ENCODE measurements around the gene LENEP.

LENEP gene, protein sequence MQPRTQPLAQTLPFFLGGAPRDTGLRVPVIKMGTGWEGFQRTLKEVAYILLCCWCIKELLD
- total RNA-seq = 0.56 to 0.60 reads per million in 2 experiments

DNA sequence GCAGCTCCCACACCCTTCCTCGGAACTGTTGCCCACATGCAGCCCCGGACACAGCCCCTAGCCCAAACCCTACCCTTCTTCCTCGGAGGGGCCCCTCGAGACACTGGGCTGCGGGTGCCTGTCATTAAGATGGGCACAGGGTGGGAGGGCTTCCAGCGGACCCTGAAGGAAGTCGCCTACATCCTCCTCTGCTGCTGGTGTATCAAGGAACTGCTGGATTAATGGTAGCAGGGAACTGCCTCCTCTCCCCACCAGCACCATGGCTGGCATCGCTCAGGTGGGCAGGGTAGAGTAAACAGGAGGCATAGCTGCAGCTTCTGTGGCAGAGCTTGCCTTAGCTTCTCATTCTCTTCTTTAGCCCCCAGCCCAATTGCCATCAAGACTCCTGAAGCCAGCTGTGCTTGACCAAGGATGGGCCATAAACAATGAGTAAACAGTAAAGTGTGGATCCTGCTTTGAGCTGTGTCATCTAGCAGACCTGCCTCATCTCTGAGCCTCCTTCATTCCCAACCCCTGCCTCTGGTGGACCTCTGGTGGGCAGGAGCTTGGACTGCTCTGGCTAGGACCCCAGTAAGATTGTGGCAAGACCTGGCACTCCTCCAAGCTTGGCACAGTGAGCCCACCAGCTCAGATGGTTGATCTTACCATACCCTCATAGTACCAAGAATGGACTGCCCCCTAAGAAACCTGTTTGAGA lies at the start of gene LENEP:
Gene LENEP, plus strand, starts transcription at position 15 of the 697 bp plus-strand sequence. Its CDS starts 22 bp downstream, at position 37.
- no peak for DNase-seq (ENCODE audit: low read depth)

DNA sequence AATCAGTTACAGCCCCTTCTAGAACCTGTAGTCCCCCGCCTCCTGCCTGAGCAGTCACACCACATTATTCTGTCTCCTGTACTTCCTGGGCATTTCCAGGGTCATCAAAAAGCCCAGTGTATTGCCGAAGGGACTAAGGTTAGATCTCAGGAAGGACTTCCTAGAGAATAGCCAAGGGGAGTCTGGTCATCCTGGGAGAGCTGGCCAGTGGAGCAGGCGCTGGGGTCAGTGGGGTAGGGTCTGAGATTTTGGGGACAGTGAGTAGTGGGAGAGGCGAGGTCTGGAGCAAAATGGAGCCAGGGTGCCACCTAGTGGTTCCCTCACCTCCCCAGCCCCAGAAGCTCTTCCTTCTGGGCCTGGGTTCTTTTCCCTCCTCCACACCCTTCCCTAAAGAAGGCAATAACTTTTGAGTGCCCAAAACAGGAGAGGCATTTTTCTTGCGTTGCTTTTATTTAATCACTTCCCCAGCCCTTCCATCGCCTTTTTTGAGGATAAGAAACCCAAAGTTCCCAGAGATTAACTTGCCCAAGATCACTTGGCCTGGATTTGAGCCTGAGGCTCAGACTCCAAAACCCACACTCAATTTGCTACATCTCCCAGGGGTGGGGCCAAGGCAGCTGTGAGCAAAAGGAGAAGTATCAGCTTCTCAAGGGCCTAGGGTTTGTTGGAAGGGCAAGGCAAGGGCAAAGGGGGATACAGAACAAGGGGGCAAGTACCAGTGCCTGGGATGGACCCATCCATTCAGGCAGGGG lies 49.6 kb upstream of the LENEP start:
- DNase-seq (ENCODE audit: low read depth) = no peak

DNA sequence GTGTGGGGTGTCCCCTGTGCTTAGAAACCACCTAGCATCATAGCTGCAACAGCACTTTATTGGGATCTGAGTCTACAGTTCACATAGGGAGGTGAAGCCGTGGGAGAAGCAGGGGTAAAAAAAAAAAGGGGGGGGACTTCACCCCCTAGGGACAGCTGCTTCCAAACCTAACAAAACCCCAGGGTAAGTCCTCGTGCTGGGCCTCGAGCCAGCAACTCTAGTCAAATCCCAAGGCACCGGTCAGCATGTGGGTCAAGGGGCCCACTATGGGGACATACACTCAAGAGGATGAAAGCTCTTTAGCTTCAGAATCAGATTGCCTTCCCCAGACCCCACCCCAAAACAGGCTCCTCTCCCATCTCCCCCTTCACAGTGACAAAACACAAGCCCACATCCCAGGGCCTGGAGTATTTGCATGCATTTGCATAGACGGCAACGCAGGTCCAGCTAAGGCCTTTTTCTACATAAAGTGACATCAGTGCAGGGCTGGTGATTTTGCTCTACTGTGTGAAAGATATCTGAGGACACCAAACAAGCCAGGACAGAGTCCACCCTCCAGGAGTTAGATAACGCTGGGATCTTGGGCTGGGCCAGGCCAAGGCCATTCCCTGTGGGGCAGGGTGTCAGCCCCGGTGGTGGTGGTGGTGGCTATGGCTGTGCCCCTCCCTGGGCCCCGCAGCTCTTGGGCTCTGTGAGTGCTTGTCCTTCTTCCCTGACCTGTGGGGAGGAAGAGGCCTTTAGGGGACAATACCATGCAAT lies 48.8 kb upstream of the LENEP start:
- DNase-seq (ENCODE audit: low read depth) = no peak

DNA sequence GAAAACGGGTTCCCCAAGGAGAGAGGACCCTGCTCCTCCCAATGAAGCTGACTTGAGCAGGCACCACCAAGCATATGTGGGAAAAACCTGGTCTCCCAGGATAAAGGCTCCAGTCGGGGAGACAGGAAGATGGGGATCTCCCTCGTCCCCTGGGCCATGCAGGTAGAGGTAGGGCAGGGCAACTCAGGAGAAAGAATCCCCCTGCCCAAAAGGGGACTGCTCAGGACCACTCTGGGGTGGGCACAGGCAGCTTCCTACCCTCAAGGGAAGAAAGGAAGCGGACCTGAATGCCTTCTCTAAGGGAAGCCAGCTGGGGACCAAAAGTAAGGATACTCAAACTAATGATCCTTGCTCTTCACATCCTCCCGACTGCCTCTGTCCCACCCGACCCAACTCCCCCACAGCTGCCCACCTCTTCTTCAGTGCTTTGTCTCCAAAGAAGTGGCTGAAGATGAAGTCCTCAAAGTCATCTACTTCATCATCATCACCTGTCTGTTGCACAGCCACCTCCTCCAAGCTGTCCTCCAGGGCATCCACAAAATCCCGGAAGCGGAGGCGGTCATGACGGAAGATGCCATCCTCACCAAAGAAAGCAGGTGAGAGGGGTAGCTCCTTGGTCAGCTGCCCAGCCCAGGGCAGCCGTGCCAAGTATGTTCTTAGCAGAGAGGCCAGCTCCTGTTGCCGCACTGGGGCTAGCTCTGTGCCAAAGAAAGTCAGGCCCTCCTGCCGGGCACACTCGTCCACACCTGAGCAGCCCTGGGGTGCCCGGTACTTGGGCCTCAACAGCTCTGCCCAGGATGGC lies 48.0 kb upstream of the LENEP start:
- no peak for DNase-seq (ENCODE audit: low read depth)

DNA sequence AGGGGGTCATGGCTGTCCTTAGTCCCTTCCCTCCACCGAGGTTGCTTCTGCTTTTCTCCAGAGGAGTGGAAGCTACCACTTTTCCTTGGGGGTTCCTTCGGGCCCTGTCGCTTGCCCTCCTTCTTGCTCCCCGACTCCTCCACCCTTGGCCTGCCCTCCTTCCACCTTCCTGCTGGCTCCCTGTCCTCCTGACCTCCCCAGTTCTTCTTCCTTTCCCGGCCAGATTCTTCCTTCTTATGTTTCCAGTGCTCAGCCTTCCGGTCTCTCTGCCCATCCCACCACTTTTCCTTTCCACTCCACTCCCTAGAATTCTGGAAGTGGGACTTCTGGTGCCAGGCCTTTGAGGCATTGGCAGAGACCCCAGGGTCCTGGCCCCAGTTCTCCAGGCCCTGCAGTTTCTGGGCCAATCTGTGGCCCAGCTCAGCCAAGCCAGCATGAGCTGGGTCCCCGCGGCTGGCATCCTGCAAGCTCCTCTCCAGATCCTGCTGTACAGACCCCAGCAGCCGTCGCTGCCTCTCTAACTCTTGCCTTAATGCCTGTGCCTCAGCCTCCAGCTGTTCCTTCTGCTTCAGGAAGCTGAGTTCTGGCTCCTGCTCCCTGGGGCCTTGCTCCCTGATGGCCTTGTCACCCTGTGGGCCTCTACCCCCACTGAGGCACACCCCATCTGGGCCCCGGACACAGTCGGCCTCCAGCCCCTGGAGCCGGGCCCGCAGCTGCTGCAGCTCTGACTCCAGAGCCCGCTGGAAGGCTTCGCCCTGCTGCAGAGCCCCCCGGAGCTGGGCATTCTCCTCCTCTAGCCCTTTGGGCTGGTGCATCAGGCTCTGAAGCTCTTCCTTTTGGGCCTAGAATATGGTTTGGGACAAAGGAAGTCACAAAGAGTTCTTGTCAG lies 47.2 kb upstream of the LENEP start:
- DNase-seq (ENCODE audit: low read depth) = no peak

DNA sequence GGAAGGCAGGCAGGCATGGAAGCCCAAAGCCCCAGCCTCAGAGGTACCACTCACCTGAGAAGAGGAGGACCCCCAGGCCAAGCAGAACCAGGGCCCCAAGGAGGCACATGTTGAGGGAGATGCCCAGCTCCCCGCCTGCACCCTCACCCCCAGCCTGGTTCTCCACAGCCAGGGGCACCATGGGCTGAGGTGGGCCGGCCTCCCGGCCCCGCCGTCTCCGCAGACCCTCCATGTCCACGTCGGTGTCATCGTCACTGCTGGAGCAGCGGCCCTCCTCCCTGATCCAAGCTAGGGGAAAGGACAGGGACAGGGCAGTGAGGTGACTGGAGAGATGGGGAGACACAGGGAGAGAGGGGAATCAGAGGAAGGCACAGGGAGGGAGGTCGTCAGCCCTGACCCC lies 45.3 kb upstream of the LENEP start:
- no peak for DNase-seq (ENCODE audit: low read depth)

DNA sequence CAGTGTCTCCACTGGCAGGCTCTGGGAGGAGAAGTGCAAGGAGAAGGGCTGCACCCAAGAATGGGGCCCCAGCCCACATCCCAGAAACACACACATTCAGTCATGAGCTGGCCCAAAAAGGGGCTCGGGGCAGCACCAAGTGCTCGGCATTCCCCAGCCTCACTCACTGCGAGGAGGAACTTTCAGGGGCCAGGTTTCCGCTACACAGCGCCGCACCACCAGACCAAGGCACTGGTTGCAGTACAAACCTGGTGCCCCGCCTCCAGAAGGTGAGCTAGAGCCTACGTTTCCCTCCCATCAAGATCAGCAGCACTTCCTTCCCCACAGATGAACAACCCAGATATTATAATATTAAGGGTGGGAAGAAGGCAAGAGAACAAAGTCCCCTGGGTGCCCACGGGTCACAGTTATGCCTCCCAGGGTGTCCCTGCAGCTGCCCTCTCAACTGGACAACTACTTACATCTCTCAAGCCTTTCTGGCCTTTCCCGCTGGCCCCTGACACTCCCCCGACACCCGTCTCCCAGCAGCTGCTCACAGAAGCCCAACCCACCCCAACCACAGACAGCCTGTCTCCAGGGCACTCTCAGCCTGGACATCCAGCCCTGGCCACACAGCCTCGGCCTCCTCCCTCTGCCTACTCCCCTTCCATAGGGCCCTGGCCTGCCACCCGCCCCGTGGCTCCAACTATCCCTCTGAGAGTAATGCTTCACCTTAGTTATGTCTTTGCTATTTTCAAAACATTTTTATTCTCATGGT lies 41.3 kb upstream of the LENEP start:
- peak; percentile 65 for DNase-seq (ENCODE audit: low read depth)

DNA sequence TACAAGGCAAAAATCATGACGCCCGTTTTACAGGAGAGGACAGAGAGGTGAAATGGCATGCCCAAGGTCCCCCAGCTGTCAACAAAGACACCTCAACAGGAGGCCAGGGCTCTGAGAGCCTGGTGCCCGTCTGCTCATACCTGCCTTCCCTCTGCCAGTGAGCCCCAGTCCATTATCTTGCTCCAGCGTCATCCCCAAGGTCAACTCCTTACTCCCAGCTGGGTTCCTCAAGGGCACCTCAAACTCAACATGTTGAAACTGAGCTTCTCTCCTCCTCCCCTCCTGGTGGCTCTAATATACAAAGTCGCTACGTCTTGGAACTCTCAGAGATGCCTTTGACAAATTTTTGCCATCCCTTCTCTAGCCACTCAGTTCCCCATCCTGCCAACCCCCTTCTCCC lies 40.7 kb upstream of the LENEP start:
- no peak for DNase-seq (ENCODE audit: low read depth)

DNA sequence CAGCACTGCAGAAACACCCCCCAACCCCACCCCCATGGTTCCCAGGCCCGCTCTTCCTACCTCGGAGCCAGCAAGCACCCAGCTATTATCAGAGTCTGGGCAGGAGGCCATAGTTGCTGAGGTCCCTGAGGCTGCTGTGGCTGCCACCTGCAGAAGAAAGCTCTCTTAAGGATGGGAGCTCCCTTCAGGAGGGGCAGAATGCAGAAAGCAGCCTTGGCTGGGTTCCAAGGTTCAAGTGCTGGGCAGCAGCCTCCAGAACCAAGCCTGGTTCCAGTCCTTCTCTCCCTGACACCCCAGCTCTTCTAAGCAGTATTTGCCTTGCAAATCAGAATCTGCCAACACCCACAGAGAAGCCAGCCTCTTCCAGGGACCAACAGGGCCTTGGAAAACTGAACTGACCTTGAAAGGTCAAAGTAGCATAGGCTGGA lies 39.8 kb upstream of the LENEP start:
- DNase-seq (ENCODE audit: low read depth) = no peak

DNA sequence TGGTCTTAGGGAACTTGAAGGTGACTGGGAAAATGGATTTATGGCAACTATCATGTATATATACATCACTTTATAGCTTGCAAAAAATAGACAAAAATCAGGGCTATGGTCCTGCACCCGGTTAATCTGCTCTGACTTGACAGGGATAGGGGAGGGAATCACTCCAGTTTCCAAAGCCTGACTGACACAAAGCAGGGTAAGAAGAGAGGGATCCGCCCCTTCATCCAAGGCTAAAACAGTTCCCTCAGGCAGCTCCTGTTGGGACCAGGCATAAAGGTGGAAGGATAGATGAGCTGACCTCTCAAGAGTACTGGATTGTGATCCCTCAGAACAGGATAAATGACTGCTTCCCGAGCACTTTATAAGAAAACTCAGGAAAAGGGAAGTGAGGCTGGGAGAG lies 38.8 kb upstream of the LENEP start:
- no peak for DNase-seq (ENCODE audit: low read depth)

DNA sequence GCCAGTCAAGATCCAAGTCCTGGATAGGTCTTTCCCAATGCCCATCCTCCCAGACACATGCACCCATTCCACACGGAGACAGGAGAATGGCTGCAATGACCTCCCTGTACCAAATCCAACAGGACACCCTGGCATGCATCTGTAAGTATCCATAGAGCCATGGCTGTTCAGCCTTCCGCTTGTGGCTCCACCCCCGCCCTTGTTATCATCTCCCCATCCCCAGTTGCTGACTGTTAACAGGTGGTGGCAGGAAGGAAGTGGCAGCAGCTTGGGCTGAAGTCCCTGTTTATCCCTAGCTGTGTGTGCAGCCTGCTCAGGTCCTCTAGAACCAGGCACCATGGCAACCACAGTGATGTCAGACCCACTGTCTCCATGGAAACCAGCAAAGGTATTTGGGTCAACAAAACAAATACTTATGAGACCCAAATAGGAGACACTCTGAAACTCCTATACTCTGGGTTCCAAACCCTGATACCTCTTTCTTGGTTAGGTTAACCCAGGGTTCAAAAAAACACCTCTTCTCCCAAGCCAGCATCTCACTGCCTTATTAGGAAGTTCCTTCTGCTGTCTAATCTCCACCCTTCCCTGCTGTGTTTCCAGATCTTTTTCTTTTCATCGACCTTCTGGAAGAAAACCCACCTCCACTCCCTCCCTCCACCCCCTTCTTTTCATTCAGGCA lies 38.2 kb upstream of the LENEP start:
- peak; percentile 95 for DNase-seq (ENCODE audit: low read depth)

DNA sequence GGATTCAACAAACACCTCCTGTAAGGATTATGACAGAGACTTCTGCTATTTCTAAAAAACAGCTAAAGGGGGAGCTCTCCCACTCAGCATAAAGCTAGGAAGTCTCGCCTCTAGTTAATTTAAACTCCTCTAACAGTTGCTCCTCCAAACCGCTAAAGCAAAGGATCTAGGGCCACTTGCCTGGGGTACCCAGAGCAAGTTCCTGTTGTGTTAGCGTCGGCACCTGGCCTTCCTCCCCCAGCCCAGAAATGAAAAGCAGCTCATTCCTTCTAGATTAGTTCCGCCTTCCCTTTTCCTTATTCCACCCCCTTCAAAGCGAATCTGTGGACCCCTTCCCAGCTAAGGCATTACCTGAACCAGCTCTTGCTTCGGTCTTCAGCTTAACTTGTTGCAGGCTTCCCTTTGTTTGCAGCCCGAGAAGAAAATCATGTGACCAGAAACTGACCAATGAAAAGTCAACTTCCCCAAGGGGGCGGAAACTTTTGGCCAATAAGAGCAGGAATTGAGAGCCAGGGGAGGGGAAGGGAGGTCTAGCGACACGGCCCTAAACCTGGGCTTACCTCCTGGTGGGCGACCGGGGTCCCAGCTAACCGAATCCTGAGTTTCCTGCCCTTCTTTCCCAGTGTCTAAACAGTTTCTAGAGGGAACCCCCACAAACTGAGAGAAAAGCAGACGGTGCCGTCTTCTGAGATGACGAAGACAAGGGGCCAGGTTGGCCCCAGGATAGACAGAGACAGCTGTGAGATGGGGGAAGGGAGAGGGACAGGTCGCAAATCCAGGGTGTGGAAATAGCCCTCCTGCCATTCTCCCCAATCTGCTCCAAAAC lies 37.5 kb upstream of the LENEP start, which contains the start of gene PBXIP1:
Gene PBXIP1, minus strand, starts transcription at position 382 of the 826 bp plus-strand sequence. CDS start 2,378 bp downstream, outside the sequence.
- DNase-seq (ENCODE audit: low read depth) = peak; percentile 79

DNA sequence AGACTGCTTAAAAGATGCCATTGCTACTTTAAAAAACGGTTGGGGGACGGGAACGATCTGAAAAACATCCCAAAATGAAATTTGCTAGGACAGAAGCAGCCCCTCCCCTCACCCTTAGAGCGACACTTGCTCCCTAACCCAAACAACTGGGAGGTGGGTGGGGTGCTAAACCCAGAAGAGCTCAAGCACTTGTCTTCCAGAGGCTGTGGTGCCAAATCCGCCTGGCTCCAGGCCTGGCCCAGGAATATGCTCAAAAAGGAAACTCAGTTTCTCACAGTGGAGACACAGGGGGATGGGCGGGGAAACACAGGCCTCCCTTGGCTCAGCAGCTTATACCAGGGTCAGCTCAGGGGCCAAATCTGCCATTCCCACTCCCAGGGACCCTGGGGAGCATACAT lies 36.8 kb upstream of the LENEP start:
- DNase-seq (ENCODE audit: low read depth) = no peak

DNA sequence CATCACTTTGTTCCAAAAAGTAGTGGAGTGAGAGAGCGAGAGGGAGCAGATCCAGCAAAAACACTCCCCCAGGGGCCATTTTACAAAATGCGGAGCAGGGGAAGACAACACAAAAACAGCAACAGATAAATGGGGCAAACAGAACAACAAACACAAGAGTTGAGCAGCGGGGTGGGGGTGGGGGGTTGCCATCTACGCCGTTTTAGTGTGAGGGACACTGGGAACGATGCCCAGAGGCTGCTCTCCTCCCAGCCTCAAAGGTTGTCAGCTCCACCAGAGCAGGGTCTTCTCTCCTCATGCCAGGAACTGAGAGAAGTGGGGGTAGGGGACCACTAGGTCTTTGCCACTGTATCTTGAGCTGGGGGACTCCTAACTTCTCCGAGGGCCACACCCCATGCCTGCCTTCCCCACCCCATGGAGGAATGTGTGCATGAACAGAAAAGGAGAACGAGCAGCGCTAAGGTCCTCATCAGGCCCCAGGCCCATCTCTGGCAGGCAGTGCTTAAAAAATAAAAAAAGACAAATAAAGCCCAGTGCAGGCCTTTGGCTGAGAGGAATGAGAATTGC lies 36.2 kb upstream of the LENEP start:
- no peak for DNase-seq (ENCODE audit: low read depth)

DNA sequence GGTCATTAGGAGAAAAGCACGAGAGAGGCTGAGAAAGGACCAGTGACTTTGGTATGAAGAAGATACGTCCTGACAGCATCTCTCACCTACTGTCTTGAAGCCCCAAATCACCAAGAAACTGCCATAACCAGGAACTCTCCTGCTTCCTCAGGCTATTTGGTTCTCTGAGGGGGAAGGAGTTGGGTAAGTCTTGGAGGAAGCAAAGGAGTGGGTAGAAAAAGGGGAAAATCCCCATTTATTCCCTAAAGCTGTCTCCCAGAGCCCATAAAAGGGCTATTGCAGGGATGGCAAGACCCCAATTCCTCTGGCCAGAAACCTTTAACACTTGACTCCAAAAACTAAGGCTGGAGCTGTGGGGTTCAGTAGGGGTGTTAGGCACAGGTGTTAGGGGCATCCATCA lies 35.4 kb upstream of the LENEP start:
- no peak for DNase-seq (ENCODE audit: low read depth)

DNA sequence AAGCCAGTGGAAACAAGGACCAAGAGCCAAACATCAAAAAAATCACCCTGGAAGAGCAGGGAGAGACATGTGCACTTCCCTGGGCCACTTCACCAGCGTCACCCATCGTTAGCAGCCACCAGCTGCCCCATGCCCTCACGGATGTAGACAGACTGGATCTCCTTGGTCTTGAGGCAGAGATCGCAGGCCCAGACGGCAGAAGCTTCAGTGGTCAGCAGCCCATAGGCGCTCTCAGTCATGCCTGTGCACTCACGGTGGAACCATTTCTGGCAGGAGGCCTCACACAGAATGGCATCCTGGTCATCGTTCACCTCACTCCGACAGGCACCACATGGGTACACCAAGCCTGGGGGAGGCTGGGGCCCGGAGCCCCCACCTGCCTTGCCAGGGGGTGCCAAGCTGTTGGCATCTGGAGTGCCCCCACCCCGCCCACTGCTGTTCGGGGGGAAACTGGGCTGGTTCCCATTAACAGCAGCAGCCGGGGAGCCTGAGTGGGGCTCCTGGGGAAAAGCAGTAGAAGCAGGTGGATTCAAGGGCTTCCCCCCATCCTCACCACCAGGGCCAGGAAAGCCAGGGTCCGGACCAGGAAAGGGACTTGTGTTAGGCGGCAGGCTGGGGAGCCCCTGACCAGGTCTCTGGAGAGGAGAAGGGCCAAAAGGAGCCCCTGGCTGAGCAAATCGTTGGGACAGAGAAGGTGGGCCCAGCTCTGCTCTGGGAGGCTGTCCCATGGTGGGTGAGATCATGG lies 34.5 kb upstream of the LENEP start:
- DNase-seq (ENCODE audit: low read depth) = no peak

DNA sequence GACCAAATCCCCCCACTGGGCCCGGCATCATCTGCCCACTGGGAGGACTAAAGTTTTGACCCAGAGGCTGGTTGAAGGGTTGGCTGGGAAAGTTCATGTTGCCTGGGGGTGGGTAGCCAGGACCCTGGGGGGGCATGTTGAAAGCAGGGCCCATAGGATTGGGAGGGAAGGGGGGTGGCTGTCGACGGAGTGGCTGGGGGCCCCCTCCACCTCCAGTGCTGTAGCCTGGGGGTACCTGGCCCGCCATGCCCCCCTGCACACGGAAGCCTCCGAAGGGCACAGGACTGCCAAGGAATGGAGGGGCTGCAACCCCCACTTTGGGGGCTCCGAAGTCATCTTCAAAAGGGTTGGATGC lies 34.0 kb upstream of the LENEP start:
- DNase-seq (ENCODE audit: low read depth) = no peak

Data from T follicular helper cell (primary cell).